ENCODE measurements around the gene LDLRAD2.

DNA sequence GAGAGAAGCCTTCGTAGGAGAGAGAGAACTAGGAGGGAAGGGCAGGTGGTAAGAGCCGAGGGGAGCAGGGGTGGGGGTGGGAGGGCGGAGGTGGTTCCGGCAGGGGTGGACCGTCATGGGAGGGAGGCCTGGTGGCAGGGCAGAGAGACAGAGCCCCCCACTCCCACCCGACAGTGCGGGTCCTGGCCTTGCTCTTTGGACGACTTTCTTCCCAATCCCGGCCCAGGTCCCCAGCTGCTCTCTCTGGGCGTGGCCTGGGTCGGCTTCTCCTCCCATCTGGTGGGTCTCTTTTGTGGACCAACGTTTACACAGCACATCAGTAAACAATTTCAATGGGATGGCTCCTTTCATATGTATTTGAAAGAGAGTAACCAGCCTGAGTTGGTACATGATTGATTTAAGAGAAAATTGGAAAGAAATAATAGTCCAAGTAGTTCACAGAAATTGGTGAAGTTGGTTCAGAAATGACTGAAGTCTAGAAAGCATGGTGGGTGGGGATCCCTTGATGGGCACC, 56.9 kb downstream of the LDLRAD2 start:
- no peak for TF ChIP-seq SIN3A (IDR thresholded peaks at IDR 0.05; ENCODE audit: borderline replicate concordance, low read depth, low read length)
- no peak for TF ChIP-seq TAF1 (IDR thresholded peaks at IDR 0.05; ENCODE audit: borderline replicate concordance, low read depth, low read length)

Measured in SK-N-SH (cell line).